Left ventricle myocardium inferior (tissue), 1 donor: Measurements from ENCODE around the gene RGL1. TPM values are rescaled to one million over a fixed set of nuclear protein-coding genes. Genes with fewer than 3 reads are reported as not detected.

Source experiments
- DNase-seq: peaks from one replicate; pipeline ENCODE4 v3.0.0-alpha.2; 2020
- H3K27ac ChIP-seq: fragments of 200-600 bp; replicated peaks from 2 replicates; pipeline ENCODE4 v1.8.0; 2021
- H3K27me3 ChIP-seq: fragments of 200-600 bp; 2 replicates; pipeline ENCODE4 v1.8.0; 2021; ENCODE audit warnings: low read depth
- H3K36me3 ChIP-seq: fragments of 200-600 bp; 2 replicates; pipeline ENCODE4 v1.8.0; 2021
- H3K4me1 ChIP-seq: fragments of 200-600 bp; 2 replicates; pipeline ENCODE4 v1.8.0; 2021
- H3K4me3 ChIP-seq: fragments of 200-600 bp; 2 replicates; pipeline ENCODE4 v1.8.0; 2021; ENCODE audit warnings: mild to moderate bottlenecking, moderate library complexity
- H3K9me3 ChIP-seq: fragments of 200-600 bp; replicated peaks from 2 replicates; pipeline ENCODE4 v1.8.0; 2021
- CTCF ChIP-seq: fragments of 200-600 bp; IDR thresholded peaks from 2 replicates; pipeline ENCODE4 v1.8.0; 2021; ENCODE audit warnings: antibody characterized with exemption, mild to moderate bottlenecking, borderline replicate concordance
- intact Hi-C: fragments of 100-400 bp; cut with micrococcal nuclease; formaldehyde crosslinking; loops from one replicate; pipeline ENCODE4 v1.11.0; 2022
- total RNA-seq: library from RNA; stranded (reverse); fragmentation: NEBNext Ultra II Directional; extraction: Animal tissue kit (Norgen Biotek cat#: 25700); gene quantifications from one replicate; pipeline ENCODE4 v1.2.1, GENCODE V29; 2021
- donor health status: DM: no; HTN: yes; CAD: no; lungs with severe emphysema.

Gene RGL1
- total RNA-seq, 1 donor from 2014 or later, result 19.4 TPM

- Histone ChIP-seq H3K27ac (peak overlapping the region; percentile 80), H3K9me3 (no peaks in the 10 kb centered on the region), H3K27me3 (no peaks in the 10 kb centered on the region), H3K4me1 (peaks cover 61% of the 10 kb centered on the region), H3K4me3 (peak overlapping the region; percentile 48), H3K36me3 (no peaks in the 10 kb centered on the region)
- intact Hi-C loops, result no loop called here
- no peak for DNase-seq
- TF ChIP-seq CTCF, result no peak
These were observed 37.9 kb downstream of the RGL1 start for GRCh38 chr1:183842795-183843144.

- Histone ChIP-seq H3K27me3 (no peaks in the 10 kb centered on the region), H3K36me3 (no peaks in the 10 kb centered on the region), H3K27ac (peak overlapping the region; percentile 80), H3K9me3 (no peaks in the 10 kb centered on the region), H3K4me3 (no peak overlapping the region), H3K4me1 (peaks cover 60% of the 10 kb centered on the region)
- DNase-seq, result no peak
- intact Hi-C loops, result no loop called here
- TF ChIP-seq CTCF, result no peak
These were observed 39.9 kb downstream of the RGL1 start for GRCh38 chr1:183844806-183845205.

- no peak for DNase-seq
- Histone ChIP-seq H3K27me3 (no peaks in the 10 kb centered on the region), H3K36me3 (no peaks in the 10 kb centered on the region), H3K27ac (no peak overlapping the region), H3K4me1 (peaks cover 60% of the 10 kb centered on the region), H3K4me3 (no peak overlapping the region), H3K9me3 (no peaks in the 10 kb centered on the region)
- intact Hi-C loops, result no loop called here
- no peak for TF ChIP-seq CTCF
These were observed 40.8 kb downstream of the RGL1 start for GRCh38 chr1:183845681-183846080.

GRCh38 chr1:183847641-183848040 is 42.7 kb downstream of the RGL1 start:
- DNase-seq, result no peak
- intact Hi-C loops, result no loop called here
- H3K27ac ChIP-seq, result peak overlapping the region; percentile 1
- no peak for TF ChIP-seq CTCF
- H3K4me1 ChIP-seq, result peaks cover 47% of the 10 kb centered on the region
- no peaks in the 10 kb centered on the region for H3K36me3 ChIP-seq
- H3K4me3 ChIP-seq, result no peak overlapping the region
- H3K27me3 ChIP-seq, result no peaks in the 10 kb centered on the region
- no peaks in the 10 kb centered on the region for H3K9me3 ChIP-seq

GRCh38 chr1:183850852-183851251 is 45.9 kb downstream of the RGL1 start:
- H3K4me3 ChIP-seq, result no peak overlapping the region
- DNase-seq, result no peak
- H3K36me3 ChIP-seq, result no peaks in the 10 kb centered on the region
- no peak overlapping the region for H3K27ac ChIP-seq
- TF ChIP-seq CTCF, result no peak
- intact Hi-C loops, result no loop called here
- H3K4me1 ChIP-seq, result peaks cover 33% of the 10 kb centered on the region
- no peaks in the 10 kb centered on the region for H3K27me3 ChIP-seq
- no peaks in the 10 kb centered on the region for H3K9me3 ChIP-seq

GRCh38 chr1:183859119-183859518 is 54.2 kb downstream of the RGL1 start:
- Histone ChIP-seq H3K27ac (no peak overlapping the region), H3K4me1 (peaks cover 24% of the 10 kb centered on the region)

More at GRCh38 chr1:183859119-183859518, 54.2 kb downstream of the RGL1 start:
- no peaks in the 10 kb centered on the region for H3K27me3 ChIP-seq
- no peak overlapping the region for H3K4me3 ChIP-seq
- intact Hi-C loops, result no loop called here
- H3K36me3 ChIP-seq, result no peaks in the 10 kb centered on the region
- DNase-seq, result no peak
- no peaks in the 10 kb centered on the region for H3K9me3 ChIP-seq
- TF ChIP-seq CTCF, result no peak
